Spleen (tissue), 7 donors: ENCODE measurements around the gene TRIOBP.

Experiments used
- CTCF ChIP-seq, 11 experiments: fragments of 200-600 bp in 7 of 11; fragments of 450-650 bp in 4 of 11; sonication (generic) in 4 of 11; IDR thresholded peaks in 8 of 11; conservative IDR thresholded peaks in 3 of 11; 1 replicate in 7 of 11; 2 replicates in 4 of 11; pipeline versions ENCODE4 v1.4.0 to v1.8.0; 2016 to 2021; ENCODE audit warnings: antibody characterized with exemption in 11 of 11, inconsistent platforms in 4 of 11, mild to moderate bottlenecking in 1 of 11
- POLR2A ChIP-seq, 3 donors: fragments of 450-650 bp; IDR thresholded peaks; one replicate each; pipeline ENCODE4 v1.5.1; 2017; ENCODE audit warnings: antibody characterized with exemption in 3 of 3, mild to moderate bottlenecking in 1 of 3
- POLR2AphosphoS5 ChIP-seq, 3 donors: sonication (generic); formaldehyde crosslinking; IDR thresholded peaks; one replicate each; pipeline ENCODE4 v1.5.1; 2017; ENCODE audit warnings: antibody characterized with exemption in 3 of 3
- donor health status: DM: no; HTN: no; CAD: no; lungs with moderate emphysema.
- donor health status: DM: no; HTN: no; CAD: no.
- donor health status: DM: no; HTN: no; CAD: no.

- no peak for TF ChIP-seq CTCF (IDR thresholded peaks at IDR 0.05 in 8 of 11, conservative IDR thresholded peaks at IDR 0.05 in 3 of 11)
- TF ChIP-seq POLR2A (IDR thresholded peaks at IDR 0.05) = no peak
- no peak for TF ChIP-seq POLR2AphosphoS5 (IDR thresholded peaks at IDR 0.05)
These were observed 14.6 kb downstream of the TRIOBP start for GRCh38 chr22:37711490-37711889.
